ENCODE data around the gene USP19. TPM values are rescaled to one million over a fixed set of nuclear protein-coding genes. Genes with fewer than 3 reads are reported as not detected.
A peak's percentile ranks its signal among the peaks of the same experiment; 100 is the strongest.

The USP19 gene
- total and polyA plus RNA-seq, 2 of the 4 experiments (the other 2 are of a cell fraction): 24.7 to 39.7 TPM

- ATAC-seq (ENCODE audit: low read depth): no peak; the same call in 1 of the 2 replicates
- Histone ChIP-seq H3K4me2 (ENCODE audit: low read depth, low read length) (peak overlapping the region; percentile 79), H3K4ac (ENCODE audit: low read depth, low read length) (peak overlapping the region; percentile 96), H2AFZ (replicated peaks; ENCODE audit: low read length, poor library complexity) (peak overlapping the region; percentile 100), H3K9ac (ENCODE audit: low read depth, low read length) (peak overlapping the region; percentile 92), H3K9me1 (ENCODE audit: insufficient read depth, low read length) (peaks cover 30% of the 10 kb centered on the region), H3K27ac (ENCODE audit: insufficient read depth, low read length) (peak overlapping the region; percentile 85), H3K4me1 (ENCODE audit: control insufficient read depth, insufficient read depth, low read length) (peaks cover 9% of the 10 kb centered on the region), H3K4me3 (ENCODE audit: insufficient read depth, low read depth, low read length) (peak overlapping the region; percentile 96), H3K18ac (ENCODE audit: low read depth, low read length) (no peak overlapping the region; the same call in 1 of the 2 replicates), H2BK120ac (ENCODE audit: low read depth, low read length) (no peak overlapping the region), H2AK9ac (replicated peaks; ENCODE audit: low read depth, low read length, poor library complexity) (peak overlapping the region; percentile 99), H3K36me3 (ENCODE audit: control insufficient read depth, insufficient read depth, low read length) (peaks cover 25% of the 10 kb centered on the region), H4K5ac (ENCODE audit: low read depth, low read length) (no peak overlapping the region), H4K8ac (ENCODE audit: low read depth in 2 of 2, low read length in 2 of 2) (peak overlapping the region; percentile 97 to 100), H4K20me1 (ENCODE audit: insufficient read depth, low read length) (peaks cover 8% of the 10 kb centered on the region; the same call in 1 of the 2 replicates), H3K23ac (ENCODE audit: low read depth, low read length) (peak overlapping the region; percentile 91; the same call in 1 of the 2 replicates), H2BK20ac (ENCODE audit: low read depth, low read length) (no peak overlapping the region), H3K9me3 (ENCODE audit: control insufficient read depth, insufficient read depth, low read length) (no peaks in the 10 kb centered on the region), H2BK5ac (ENCODE audit: low read depth, low read length, poor library complexity, severe bottlenecking) (no peak overlapping the region), H3K14ac (replicated peaks; ENCODE audit: low read depth, low read length) (peak overlapping the region; percentile 94), H3K79me1 (ENCODE audit: low read depth in 1 of 2, low read length in 2 of 2) (peaks cover 37 to 62% of the 10 kb centered on the region in 2 experiments), H2AK5ac (ENCODE audit: low read depth, low read length) (peak overlapping the region; percentile 99), H3K56ac (ENCODE audit: extremely low read depth, insufficient read depth, low read length) (no peak overlapping the region), H2BK15ac (ENCODE audit: low read depth, low read length) (no peak overlapping the region), H3K27me3 (ENCODE audit: control insufficient read depth, insufficient read depth, low read length) (no peaks in the 10 kb centered on the region), H4K91ac (ENCODE audit: insufficient read depth, low read depth, low read length) (peak overlapping the region; percentile 92)
- 37% methylated on average over 2 of the region's 6 CpGs; no CpG with 5 or more reads in 1 of the 2 experiments for WGBS, 2 experiments (ENCODE audit: extremely low coverage in 2 of 2, insufficient read length in 1 of 2)
- dilution Hi-C loops (cut with HindIII; ENCODE audit: low sequenced_read_pairs, unreplicated experiment) (no loop called here), in situ Hi-C loops (cut with MboI; ENCODE audit: low sequenced_read_pairs) (loop anchor here (25.0 kb wide), 1 partner anchor 272 kb away; the partner anchor contains the start of gene NICN1), intact Hi-C loops (cut with micrococcal nuclease) (no loop called here)
- CTCF ChIA-PET: no interaction called here
- POLR2A ChIA-PET (ENCODE audit: unreplicated experiment): interaction anchor here (0.5 kb wide), 1 partner anchor 144 kb away, joined by 3 read pairs; no protein-coding TSS in a partner anchor
- BruUV-seq (replicated peaks): TSS peak; percentile 32
- no peak for TF ChIP-seq MXI1 (IDR thresholded peaks at IDR 0.05; ENCODE audit: borderline replicate concordance, low read depth, low read length)
- no peak for TF ChIP-seq ELK1 (IDR thresholded peaks at IDR 0.05; ENCODE audit: borderline replicate concordance, low read depth, low read length)
- no peak for TF ChIP-seq MAFK (IDR thresholded peaks at IDR 0.05; ENCODE audit: low read depth, low read length)
- no peak for TF ChIP-seq NFE2L2 (IDR thresholded peaks at IDR 0.05; ENCODE audit: low read depth, low read length)
- no peak for DNase-seq
These were observed 44.5 kb upstream of the USP19 start for GRCh38 chr3:49164983-49165720.

Measured in IMR-90 (cell line).